ENCODE data around the gene NARF.

DNA sequence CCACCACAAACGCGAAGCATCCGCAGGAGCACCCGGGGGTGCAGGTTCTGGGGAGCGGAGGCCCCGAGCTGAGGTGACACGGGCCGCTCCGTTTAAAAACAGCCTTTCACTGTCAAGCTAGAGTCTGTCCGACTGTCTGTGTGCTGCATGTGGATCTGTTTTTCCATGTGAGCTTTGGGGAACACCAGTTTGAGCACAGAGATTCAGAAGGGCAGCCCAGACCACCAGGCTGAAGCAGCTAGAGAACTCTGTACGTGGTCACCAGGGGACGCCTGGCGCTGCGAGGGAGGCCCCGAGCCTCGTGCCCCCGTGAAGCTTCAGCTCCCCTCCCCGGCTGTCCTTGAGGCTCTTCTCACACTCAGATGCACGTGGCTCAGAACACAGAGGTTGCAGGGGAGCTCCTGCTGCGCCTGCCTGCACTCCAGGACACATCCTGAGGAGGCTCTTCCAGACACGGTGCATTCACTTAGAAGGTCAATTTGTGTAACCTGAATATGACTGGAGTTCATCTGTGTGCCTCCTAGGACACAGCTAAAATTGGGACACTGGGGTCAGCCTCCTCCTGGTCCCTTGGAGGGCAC is 45.3 kb downstream of the NARF start:
- TF ChIP-seq, protein P1, sequence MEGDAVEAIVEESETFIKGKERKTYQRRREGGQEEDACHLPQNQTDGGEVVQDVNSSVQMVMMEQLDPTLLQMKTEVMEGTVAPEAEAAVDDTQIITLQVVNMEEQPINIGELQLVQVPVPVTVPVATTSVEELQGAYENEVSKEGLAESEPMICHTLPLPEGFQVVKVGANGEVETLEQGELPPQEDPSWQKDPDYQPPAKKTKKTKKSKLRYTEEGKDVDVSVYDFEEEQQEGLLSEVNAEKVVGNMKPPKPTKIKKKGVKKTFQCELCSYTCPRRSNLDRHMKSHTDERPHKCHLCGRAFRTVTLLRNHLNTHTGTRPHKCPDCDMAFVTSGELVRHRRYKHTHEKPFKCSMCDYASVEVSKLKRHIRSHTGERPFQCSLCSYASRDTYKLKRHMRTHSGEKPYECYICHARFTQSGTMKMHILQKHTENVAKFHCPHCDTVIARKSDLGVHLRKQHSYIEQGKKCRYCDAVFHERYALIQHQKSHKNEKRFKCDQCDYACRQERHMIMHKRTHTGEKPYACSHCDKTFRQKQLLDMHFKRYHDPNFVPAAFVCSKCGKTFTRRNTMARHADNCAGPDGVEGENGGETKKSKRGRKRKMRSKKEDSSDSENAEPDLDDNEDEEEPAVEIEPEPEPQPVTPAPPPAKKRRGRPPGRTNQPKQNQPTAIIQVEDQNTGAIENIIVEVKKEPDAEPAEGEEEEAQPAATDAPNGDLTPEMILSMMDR (IDR thresholded peaks at IDR 0.05) = no peak
- no peak for TF ChIP-seq EP300 (IDR thresholded peaks at IDR 0.05)
